Sigmoid colon (tissue), 7 donors: Measurements from ENCODE around the gene TRPM4. TPM values are rescaled to one million over a fixed set of nuclear protein-coding genes. Genes with fewer than 3 reads are reported as not detected.

ENCODE experiments used
- DNase-seq: peaks from one replicate; pipeline ENCODE4 v3.0.0-alpha.2; 2019
- H3K27ac ChIP-seq, 4 donors: fragments of 200-600 bp; sonication (generic); one replicate each; pipeline ENCODE4 v1.5.1; 2016 to 2019; ENCODE audit warnings: mild to moderate bottlenecking in 1 of 4
- H3K27me3 ChIP-seq, 3 donors: fragments of 200-600 bp; sonication (generic); one replicate each; pipeline ENCODE4 v1.5.1; 2019; ENCODE audit warnings: mild to moderate bottlenecking in 1 of 3
- H3K36me3 ChIP-seq, 4 donors: fragments of 200-600 bp; sonication (generic); one replicate each; pipeline ENCODE4 v1.5.1; 2016 to 2019
- H3K4me1 ChIP-seq, 4 donors: fragments of 200-600 bp; sonication (generic); one replicate each; pipeline ENCODE4 v1.5.1; 2017 to 2019
- H3K4me3 ChIP-seq, 4 donors: fragments of 200-600 bp; sonication (generic); one replicate each; pipeline ENCODE4 v1.5.1; 2017 to 2019; ENCODE audit warnings: mild to moderate bottlenecking in 2 of 4, moderate library complexity in 1 of 4
- H3K9me3 ChIP-seq, 4 donors: fragments of 200-600 bp in 3 of 4; sonication (generic) in 3 of 4; one replicate each; pipeline versions ENCODE4 v1.5.1 to v1.6.1; 2013 to 2019
- EP300 ChIP-seq, 4 donors: sonication (generic); formaldehyde crosslinking; IDR thresholded peaks; one replicate each; pipeline ENCODE4 v1.6.1; 2017; ENCODE audit warnings: antibody characterized with exemption in 4 of 4
- POLR2A ChIP-seq, 2 donors: fragments of 450-650 bp; IDR thresholded peaks; one replicate each; pipeline ENCODE4 v1.6.1; 2016; ENCODE audit warnings: antibody characterized with exemption in 2 of 2, mild to moderate bottlenecking in 2 of 2, moderate library complexity in 2 of 2
- POLR2AphosphoS5 ChIP-seq, 4 donors: sonication (generic); formaldehyde crosslinking; IDR thresholded peaks; one replicate each; pipeline ENCODE4 v1.6.1; 2017; ENCODE audit warnings: antibody characterized with exemption in 4 of 4
- WGBS, 2 donors: extraction: QIAGEN DNeasy Blood & Tissue Kit; methylation state at CpG; one replicate each; pipeline ENCODE4 v1.1.7; 2013; 5-methylcytosine and 5-hydroxymethylcytosine counted together
- intact Hi-C: fragments of 100-400 bp; cut with DNase I; formaldehyde crosslinking; loops from one replicate; pipeline ENCODE4 v1.15.1; 2023
- polyA plus RNA-seq, 3 donors: library from polyadenylated mRNA; stranded (reverse); fragments of 200-250 nt; gene quantifications; one replicate each; pipeline ENCODE4 v1.2.3, GENCODE V29; 2013
- total RNA-seq, 4 donors: library from RNA; depleted of rRNA; stranded (reverse); fragments of >200 nt; gene quantifications; one replicate each; pipeline ENCODE4 v1.1.0, GENCODE V29; 2016
- TF ChIP-seq, protein P1 (sequence below), 4 experiments: fragments of 450-650 bp in 3 of 4; fragments of 200-600 bp in 1 of 4; IDR thresholded peaks; one replicate each; pipeline ENCODE4 v1.5.1; 2016 to 2019; ENCODE audit warnings: antibody characterized with exemption in 4 of 4, mild to moderate bottlenecking in 3 of 4, moderate library complexity in 2 of 4
- donor health status: healthy with polysubstance abuse.
- donor health status: Bipolar disorder and iron deficiency.
- donor health status: healthy.

The TRPM4 gene
- total and polyA plus RNA-seq, 7 donors = 7.9 to 166 (median 18.0) TPM

DNA sequence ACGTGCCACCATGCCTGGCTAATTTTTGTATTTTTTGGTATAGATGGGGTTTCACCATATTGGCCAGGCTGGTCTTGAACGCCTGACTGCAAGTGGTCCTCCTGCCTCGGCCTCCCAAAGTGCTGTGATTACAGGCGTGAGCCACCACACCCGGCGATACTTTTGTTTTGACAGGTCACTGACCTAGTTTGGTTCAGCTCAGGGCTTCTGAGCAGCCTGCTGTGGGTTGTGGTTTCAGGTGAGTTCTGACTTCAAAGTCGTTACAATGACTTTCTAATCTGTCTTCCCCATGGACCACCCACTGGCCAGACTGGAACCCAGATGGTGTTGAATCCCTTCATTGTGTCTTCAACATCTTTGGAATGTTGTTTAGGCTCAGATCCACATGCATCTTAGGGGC lies 73.8 kb downstream of the TRPM4 start:
- Histone ChIP-seq H3K9me3 (no peaks in the 10 kb centered on the region), H3K36me3 (no peaks in the 10 kb centered on the region), H3K27ac (no peak overlapping the region), H3K4me3 (no peak overlapping the region), H3K4me1 (no peaks in the 10 kb centered on the region), H3K27me3 (peaks cover 0 to 2% (median 0%) of the 10 kb centered on the region in 3 donors)
- 76 to 86% methylated on average over 7 of the region's 7 CpGs for WGBS, 2 donors
- no peak for DNase-seq
- intact Hi-C loops = no loop called here
- TF ChIP-seq EP300 (IDR thresholded peaks at IDR 0.05) (no peak), POLR2AphosphoS5 (IDR thresholded peaks at IDR 0.05) (no peak), POLR2A (IDR thresholded peaks at IDR 0.05) (no peak)
- TF ChIP-seq, protein P1, sequence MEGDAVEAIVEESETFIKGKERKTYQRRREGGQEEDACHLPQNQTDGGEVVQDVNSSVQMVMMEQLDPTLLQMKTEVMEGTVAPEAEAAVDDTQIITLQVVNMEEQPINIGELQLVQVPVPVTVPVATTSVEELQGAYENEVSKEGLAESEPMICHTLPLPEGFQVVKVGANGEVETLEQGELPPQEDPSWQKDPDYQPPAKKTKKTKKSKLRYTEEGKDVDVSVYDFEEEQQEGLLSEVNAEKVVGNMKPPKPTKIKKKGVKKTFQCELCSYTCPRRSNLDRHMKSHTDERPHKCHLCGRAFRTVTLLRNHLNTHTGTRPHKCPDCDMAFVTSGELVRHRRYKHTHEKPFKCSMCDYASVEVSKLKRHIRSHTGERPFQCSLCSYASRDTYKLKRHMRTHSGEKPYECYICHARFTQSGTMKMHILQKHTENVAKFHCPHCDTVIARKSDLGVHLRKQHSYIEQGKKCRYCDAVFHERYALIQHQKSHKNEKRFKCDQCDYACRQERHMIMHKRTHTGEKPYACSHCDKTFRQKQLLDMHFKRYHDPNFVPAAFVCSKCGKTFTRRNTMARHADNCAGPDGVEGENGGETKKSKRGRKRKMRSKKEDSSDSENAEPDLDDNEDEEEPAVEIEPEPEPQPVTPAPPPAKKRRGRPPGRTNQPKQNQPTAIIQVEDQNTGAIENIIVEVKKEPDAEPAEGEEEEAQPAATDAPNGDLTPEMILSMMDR (IDR thresholded peaks at IDR 0.05) = no peak

DNA sequence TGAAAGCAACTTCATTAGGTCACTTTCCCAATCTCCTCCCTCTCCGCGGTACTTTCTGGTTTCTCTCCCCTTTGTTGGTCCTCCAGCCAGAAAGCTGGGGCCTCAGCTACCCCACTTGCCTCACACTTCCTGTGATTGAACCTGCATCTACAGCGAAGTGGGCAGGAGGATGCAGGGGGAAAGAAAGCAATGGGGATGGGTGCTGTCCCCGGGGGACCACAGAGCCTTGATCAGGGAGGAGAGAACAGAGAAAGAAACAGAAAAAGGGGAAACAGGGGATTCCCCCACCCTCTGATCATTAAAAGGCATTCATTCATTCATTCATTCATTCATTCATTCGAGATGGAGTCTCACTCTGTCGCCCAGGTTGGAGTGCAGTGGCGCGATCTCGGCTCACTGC lies 74.2 kb downstream of the TRPM4 start:
- no peak overlapping the region for H3K27ac ChIP-seq
- H3K36me3 ChIP-seq = no peaks in the 10 kb centered on the region
- H3K4me1 ChIP-seq = no peaks in the 10 kb centered on the region
- 83 to 86% methylated on average over 9 of the region's 9 CpGs for WGBS, 2 donors
- intact Hi-C loops = no loop called here
- no peaks in the 10 kb centered on the region for H3K9me3 ChIP-seq
- DNase-seq = no peak
- TF ChIP-seq POLR2A (IDR thresholded peaks at IDR 0.05) = no peak
- TF ChIP-seq, protein P1 (IDR thresholded peaks at IDR 0.05) = no peak
- no peak for TF ChIP-seq POLR2AphosphoS5 (IDR thresholded peaks at IDR 0.05)
- TF ChIP-seq EP300 (IDR thresholded peaks at IDR 0.05) = no peak
- H3K4me3 ChIP-seq = no peak overlapping the region
- peaks cover 0 to 2% (median 0%) of the 10 kb centered on the region in 3 donors for H3K27me3 ChIP-seq

DNA sequence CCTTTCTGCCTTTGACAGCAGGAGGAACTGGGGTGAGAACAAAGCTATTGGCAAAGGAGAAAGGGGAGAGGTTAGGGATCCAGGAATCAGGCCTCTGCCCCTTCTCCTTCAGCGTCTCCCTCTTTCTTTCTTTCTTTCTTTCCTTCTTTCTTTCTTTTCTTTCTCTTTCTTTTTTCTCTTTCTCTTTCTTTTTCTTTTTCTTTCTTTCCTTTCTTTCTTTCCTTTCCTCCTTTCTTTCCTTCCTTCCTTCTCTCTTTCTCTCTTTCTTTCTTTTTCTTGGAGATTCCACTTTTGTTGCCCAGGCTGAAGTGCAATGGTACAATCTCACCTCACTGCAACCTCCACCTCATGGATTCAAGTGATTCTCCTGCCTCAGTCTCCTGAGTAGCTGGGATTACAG lies 75.6 kb downstream of the TRPM4 start:
- Histone ChIP-seq H3K27me3 (peaks cover 0 to 2% (median 0%) of the 10 kb centered on the region in 3 donors), H3K4me1 (no peaks in the 10 kb centered on the region), H3K27ac (no peak overlapping the region), H3K4me3 (no peak overlapping the region), H3K9me3 (no peaks in the 10 kb centered on the region), H3K36me3 (no peaks in the 10 kb centered on the region)
- intact Hi-C loops = no loop called here
- TF ChIP-seq, protein P1 (IDR thresholded peaks at IDR 0.05) = no peak
- TF ChIP-seq POLR2A (IDR thresholded peaks at IDR 0.05) (no peak), EP300 (IDR thresholded peaks at IDR 0.05) (no peak), POLR2AphosphoS5 (IDR thresholded peaks at IDR 0.05) (no peak)
- DNase-seq = no peak
- 83 to 96% methylated on average over 1 of the region's 1 CpG for WGBS, 2 donors

DNA sequence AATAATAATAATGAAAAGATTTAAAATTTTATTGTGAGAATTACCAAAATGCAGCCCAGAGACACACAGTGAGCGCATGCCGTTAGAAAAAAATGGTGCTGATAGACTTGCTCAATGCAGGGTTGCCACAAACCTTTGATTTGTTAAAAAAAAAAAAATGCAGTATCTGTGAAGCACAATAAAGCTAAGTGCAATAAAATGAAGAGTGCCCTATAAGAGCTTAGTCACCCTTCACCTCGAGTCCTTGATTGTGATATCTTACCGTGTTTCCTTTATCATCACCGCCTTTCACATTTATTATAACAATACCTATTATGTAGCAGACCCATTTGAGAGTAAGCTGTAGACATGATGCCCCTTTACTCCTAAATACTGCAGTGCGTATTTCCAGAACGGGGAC lies 84.2 kb downstream of the TRPM4 start:
- Histone ChIP-seq H3K4me3 (no peak overlapping the region), H3K27ac (no peak overlapping the region), H3K4me1 (no peaks in the 10 kb centered on the region), H3K27me3 (no peaks in the 10 kb centered on the region), H3K36me3 (no peaks in the 10 kb centered on the region), H3K9me3 (no peaks in the 10 kb centered on the region)
- 22 to 72% methylated on average over 7 of the region's 7 CpGs for WGBS, 2 donors
- no peak for TF ChIP-seq POLR2AphosphoS5 (IDR thresholded peaks at IDR 0.05)
- no peak for DNase-seq
- intact Hi-C loops = no loop called here

- WGBS, 2 donors = 56 to 59% methylated on average over 6 of the region's 6 CpGs
Observed at GRCh38 chr19:49243129-49243528, 85.5 kb downstream of the TRPM4 start.

More at GRCh38 chr19:49243129-49243528, 85.5 kb downstream of the TRPM4 start:
- TF ChIP-seq POLR2AphosphoS5 (IDR thresholded peaks at IDR 0.05) = no peak
- TF ChIP-seq EP300 (IDR thresholded peaks at IDR 0.05) = no peak
- TF ChIP-seq POLR2A (IDR thresholded peaks at IDR 0.05) = no peak
- TF ChIP-seq, protein P1 (IDR thresholded peaks at IDR 0.05) = no peak
- Histone ChIP-seq H3K36me3 (no peaks in the 10 kb centered on the region), H3K27me3 (no peaks in the 10 kb centered on the region), H3K9me3 (no peaks in the 10 kb centered on the region), H3K4me1 (no peaks in the 10 kb centered on the region), H3K4me3 (no peak overlapping the region), H3K27ac (no peak overlapping the region)
- intact Hi-C loops = no loop called here
- no peak for DNase-seq
